Mononuclear cell (primary cell): ENCODE results near the gene C11orf54. TPM values are rescaled to one million over a fixed set of nuclear protein-coding genes. Genes with fewer than 3 reads are reported as not detected.
A peak's percentile ranks its signal among the peaks of the same experiment; 100 is the strongest.
"Not testable (repeated sequence)": the region's sequence is repeated elsewhere in the genome, so short reads cannot be mapped to it uniquely, and the experiment has no call there.

Experiments
- H3K27me3 ChIP-seq: 2 replicates; pipeline ENCODE4 v1.6.0; 2011; ENCODE audit warnings: low read length, control low read depth; ENCODE audit not compliant: insufficient read depth
- H3K4me1 ChIP-seq: 2 replicates; pipeline ENCODE4 v1.5.1; 2011; ENCODE audit warnings: mild to moderate bottlenecking, low read length, control low read depth; ENCODE audit not compliant: insufficient read depth
- H3K4me3 ChIP-seq: 2 replicates; pipeline ENCODE4 v1.5.1; 2011; ENCODE audit warnings: mild to moderate bottlenecking, low read length, moderate library complexity
- H3K9me3 ChIP-seq: 2 replicates; pipeline ENCODE4 v1.5.1; 2011; ENCODE audit warnings: low read depth, mild to moderate bottlenecking, control low read depth, low read length
- total RNA-seq: library from RNA; depleted of rRNA; stranded (reverse); fragments of >200 nt; gene quantifications from one replicate; pipeline ENCODE4 v1.2.3, GENCODE V29; 2012

Gene C11orf54
- total RNA-seq, 1 donor = 9.8 TPM

DNA sequence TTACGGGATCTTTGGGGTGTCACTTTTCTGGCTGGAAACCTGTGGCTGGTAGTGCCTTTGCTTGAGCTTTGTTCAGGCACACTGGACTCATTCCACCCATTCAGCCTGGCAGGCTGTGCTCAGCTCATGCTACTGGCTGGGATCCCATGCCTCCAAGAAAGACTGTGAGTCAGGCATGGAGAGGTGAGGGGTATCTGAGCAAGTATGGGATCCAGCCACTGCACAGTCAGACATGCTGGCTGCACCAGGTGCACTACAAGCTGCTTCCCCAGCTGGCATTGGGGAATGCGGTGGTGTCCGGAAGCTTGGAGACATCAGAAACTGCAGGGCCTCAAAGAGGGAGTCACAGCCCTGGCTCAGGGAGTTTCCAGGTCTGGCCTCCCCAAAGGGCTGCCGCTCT lies 30.7 kb downstream of the C11orf54 start:
- no peaks in the 10 kb centered on the region for H3K9me3 ChIP-seq
- peaks cover 3% of the 10 kb centered on the region for H3K4me1 ChIP-seq
- no peak overlapping the region for H3K4me3 ChIP-seq

DNA sequence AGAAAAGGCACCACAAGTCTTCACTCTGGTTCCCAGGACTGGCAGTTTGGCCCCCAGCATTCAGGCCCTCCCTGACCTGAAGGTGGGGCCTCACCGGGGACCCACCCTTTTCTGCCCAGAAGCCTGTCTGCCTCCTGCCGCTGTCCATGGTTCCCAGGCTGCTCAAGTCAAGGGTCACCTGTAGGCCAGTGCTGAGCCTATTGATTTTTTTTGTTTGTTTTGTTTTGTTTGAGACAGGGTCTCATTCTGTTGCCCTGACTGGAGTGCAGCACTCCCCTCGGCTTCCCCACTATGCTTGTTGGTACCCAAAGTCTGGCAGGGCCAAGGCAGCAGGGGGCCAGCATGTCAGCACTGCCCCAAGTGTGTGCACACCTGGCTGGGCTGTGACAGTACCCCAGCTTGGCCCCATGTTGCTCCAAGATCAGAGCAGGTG lies 31.6 kb downstream of the C11orf54 start:
- H3K4me3 ChIP-seq = no peak overlapping the region
- peaks cover 3% of the 10 kb centered on the region for H3K4me1 ChIP-seq
- H3K9me3 ChIP-seq = no peaks in the 10 kb centered on the region
- H3K27me3 ChIP-seq = no peaks in the 10 kb centered on the region

More for the DNA sequence above, 30.7 kb downstream of the C11orf54 start:
- no peaks in the 10 kb centered on the region for H3K27me3 ChIP-seq

DNA sequence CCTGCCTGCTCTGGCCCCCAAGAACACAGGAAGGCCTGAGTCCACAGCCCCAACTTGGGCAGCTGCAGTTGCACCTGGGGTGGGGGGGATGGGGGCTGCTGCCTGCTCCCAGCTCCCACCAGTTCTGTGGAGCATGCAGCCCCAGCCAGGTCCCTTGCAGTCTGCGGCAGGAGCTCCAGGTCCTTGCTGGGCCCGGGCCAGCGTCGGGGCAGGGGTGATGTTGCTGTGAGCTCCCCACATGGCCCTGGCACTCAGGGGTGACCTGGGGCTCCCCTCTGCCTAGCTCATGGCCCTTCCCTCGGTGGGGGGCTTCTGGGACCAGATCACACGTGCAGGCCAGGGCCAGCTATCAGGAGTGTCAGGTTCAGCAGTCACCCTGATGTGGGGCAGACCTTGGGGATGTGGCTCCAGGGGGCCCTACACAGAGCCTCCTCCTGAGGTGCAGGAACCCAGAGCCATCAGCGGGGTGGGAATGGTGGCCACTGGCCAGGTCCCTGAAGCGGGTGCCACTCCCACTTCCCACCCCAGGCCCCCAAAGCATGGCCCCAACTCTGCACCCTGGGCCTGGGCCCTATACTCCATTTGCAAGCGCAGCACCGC lies 32.2 kb downstream of the C11orf54 start:
- Histone ChIP-seq H3K9me3 (no peaks in the 10 kb centered on the region), H3K4me3 (no peak overlapping the region), H3K4me1 (peaks cover 3% of the 10 kb centered on the region), H3K27me3 (no peaks in the 10 kb centered on the region)

DNA sequence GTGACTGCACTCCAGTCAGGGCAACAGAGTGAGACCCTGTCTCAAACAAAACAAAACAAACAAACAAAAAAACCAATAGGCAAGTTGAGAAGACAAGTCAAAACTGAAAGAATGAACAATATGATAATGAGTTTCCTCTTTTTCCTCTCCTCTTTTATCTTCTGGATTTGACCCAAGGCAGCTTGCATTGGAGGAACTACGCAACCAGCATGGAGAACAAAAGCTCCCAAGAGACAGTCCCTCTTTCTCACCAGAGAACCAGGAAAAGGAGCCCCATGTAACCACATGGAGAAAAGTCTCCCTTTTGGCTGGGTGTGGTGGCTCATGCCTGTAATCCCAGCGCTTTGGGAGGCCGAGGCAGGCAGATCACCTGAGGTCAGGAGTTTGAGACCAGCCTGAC lies 33.1 kb downstream of the C11orf54 start:
- H3K9me3 ChIP-seq, H3K27me3 ChIP-seq, H3K4me1 ChIP-seq, H3K4me3 ChIP-seq: not testable (repeated sequence)

DNA sequence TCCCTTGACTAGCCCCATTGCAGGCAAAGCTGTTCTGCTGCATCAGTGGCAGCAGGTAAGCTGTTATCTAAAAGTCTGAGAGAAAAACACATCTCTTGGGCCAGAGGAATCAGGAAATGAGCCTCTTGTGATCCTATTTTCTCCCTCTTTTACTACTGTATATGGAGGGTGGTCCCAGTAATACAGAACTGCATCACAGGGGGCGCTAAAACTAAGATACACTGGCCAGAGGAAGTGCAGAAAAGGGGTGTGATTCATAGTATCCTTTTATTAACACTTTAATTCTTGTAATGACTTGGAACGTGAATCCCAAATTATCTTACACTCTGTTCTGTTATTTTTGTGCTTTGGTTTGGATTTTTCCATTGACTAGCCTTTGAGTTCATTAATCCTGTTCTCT lies 33.8 kb downstream of the C11orf54 start:
- no peaks in the 10 kb centered on the region for H3K27me3 ChIP-seq
- no peaks in the 10 kb centered on the region for H3K9me3 ChIP-seq
- H3K4me1 ChIP-seq = peaks cover 3% of the 10 kb centered on the region
- H3K4me3 ChIP-seq = no peak overlapping the region

DNA sequence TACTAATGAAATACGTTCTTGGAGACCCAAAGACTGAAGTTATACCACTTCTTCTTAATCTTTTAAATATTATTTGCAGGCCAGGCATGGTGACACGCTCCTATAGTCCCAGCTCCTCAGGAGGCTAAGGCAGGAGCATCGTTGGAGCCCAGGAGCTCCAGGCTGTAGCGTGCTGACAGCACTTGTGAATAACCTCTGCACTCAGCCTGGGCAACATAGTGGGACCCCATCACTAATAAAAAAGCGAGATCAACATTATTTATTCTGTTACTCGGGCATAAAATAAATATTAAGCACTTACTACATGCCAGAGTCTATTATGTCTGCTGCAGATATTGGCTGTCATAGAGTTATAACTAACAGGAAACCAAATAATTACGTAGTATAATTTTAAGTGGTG lies 41.9 kb downstream of the C11orf54 start:
- no peaks in the 10 kb centered on the region for H3K9me3 ChIP-seq
- no peaks in the 10 kb centered on the region for H3K27me3 ChIP-seq
- H3K4me1 ChIP-seq = peaks cover 24% of the 10 kb centered on the region
- H3K4me3 ChIP-seq = peak overlapping the region; percentile 87

DNA sequence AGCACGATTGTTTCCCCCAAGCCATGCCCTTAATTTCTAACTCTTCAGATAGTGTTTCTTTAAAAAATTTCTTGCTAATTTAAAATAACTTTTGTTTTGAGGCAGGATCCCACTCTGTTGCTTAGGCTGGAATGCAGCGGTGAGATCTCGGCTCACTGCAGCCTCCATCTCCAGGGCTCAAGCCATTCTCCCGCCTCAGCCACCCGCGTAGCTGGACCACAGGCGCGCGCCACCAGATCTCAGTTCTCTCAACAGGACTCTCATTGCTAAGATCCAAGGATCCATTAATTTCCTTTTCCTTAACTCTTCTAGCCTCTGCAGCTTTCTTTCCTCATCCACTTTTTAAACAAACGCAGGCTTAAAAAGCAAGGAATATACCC lies 42.3 kb downstream of the C11orf54 start:
- Histone ChIP-seq H3K9me3 (no peaks in the 10 kb centered on the region), H3K4me3 (peak overlapping the region; percentile 87)

DNA sequence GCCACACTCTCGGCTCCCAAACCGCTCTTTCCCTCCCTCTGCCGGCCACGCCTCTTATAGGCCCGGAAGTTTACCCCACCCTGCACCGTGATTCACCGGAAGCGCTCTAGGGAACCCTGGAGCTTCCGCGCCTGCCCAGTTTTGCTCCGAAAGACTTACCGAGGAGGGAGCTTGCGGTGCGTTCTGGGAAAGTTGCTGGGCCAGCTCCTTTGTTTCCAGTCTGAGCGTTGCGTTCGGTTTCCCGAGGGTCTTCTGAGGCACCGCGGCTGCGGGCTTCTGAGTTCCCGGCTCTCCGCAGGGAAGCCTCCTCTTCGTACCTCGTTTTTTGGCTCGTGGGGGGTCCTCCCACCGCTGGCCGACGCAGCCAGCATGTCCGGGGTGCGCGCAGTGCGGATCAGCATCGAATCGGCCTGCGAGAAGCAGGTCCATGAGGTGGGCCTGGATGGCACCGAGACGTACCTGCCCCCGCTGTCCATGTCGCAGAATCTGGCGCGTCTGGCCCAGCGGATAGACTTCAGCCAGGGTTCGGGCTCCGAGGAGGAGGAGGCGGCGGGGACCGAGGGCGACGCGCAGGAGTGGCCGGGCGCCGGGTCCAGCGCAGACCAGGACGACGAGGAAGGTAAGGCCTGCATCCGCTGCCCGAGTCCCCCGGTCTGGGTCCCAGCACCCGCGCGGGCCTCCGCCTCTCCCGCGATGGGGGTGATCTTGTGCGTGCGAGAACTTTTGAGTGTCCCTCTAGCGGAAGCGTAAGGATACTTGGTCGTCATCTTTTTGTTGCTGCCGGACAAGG lies 42.9 kb downstream of the C11orf54 start, which contains the start of gene MED17:
MED17 (plus strand) TSS at position 138 of the 790 bp plus-strand sequence; CDS start at position 370, 232 bp downstream.
- no peaks in the 10 kb centered on the region for H3K27me3 ChIP-seq
- no peaks in the 10 kb centered on the region for H3K9me3 ChIP-seq
- peaks cover 24% of the 10 kb centered on the region for H3K4me1 ChIP-seq
- H3K4me3 ChIP-seq = peak within 1 kb of the TSS; percentile 87

More for the DNA sequence above, 42.3 kb downstream of the C11orf54 start:
- peaks cover 24% of the 10 kb centered on the region for H3K4me1 ChIP-seq
- no peaks in the 10 kb centered on the region for H3K27me3 ChIP-seq

DNA sequence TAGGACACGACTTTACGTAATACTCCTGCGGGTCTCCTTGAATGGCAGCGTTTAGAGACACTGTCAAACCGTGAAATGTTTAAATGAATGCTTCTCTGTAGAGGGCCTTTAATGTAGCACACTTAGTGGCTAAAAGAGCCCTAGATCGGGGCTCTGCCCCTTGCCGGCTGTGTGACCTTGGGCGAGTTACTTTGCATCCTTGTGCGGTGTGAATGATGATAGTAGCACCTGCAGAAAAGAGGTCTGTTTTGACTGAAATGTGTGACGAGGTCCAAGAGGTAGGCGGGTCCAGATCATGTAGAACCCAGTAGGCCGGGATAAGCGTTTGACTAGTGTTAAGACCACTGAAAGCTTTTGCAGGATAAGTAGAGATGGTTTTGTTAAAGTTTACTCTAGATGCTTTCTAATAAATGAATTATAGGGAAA lies 43.5 kb downstream of the C11orf54 start:
- peak overlapping the region; percentile 87 for H3K4me3 ChIP-seq
- H3K4me1 ChIP-seq = peaks cover 24% of the 10 kb centered on the region
- H3K9me3 ChIP-seq = no peaks in the 10 kb centered on the region
- H3K27me3 ChIP-seq = no peaks in the 10 kb centered on the region

DNA sequence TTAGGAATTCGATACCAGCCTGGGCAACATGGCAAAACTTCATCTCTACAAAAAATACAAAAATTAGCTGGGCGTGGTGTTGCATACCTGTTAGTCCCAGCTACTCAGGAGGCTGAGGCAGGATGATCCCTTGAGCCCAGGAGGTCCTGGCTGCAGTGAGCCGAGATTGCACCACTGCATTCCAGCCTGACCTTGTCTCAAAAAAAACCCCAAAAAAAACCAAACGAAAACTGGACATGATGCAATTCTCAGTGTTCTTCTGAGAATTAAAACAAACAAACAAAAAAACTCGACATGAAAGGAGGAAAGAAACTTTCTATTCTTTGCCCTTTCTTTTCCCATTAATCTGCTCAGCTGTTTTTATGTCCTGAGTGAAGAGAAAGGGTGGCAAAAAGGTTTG lies 50.0 kb downstream of the C11orf54 start:
- no peaks in the 10 kb centered on the region for H3K9me3 ChIP-seq

DNA sequence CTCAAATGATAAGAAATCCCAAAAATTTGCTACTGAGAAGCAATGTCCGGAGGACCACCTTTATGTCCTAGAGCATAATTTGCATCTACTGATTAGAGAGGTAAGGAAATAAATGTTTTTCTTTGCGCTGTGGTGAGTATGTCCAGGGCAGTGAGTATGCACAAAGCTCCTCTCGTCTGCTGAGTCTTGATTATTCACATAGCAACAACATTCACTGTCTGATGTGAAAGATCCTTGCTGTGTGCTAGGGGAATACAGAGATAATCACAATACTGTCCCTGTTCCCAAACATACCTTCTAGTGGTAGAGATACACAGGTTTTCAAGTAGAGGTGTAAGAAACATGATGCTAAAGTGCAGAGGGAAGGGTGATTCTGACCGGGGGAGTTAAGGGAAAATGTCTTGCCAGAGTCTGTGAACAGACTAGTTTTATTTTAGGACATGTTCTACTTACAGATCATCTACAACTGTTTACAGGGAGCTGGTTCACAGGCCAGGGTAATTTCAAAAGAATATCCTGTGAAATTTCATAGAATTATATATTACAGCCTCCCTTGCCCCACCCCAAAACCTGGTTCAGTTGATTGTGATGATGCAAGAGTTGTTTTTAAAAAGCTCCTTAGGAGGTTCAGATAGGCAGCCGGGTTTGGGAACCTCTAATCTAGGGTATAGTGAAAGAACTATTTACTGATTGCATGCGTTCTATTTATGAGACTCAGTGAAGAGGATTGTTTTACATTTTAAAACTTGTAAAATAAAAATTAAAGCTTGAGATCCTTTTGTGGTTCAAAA lies 55.2 kb downstream of the C11orf54 start:
- Histone ChIP-seq H3K9me3 (no peaks in the 10 kb centered on the region), H3K27me3 (no peaks in the 10 kb centered on the region), H3K4me3 (no peak overlapping the region), H3K4me1 (no peaks in the 10 kb centered on the region)

More for the DNA sequence above, 50.0 kb downstream of the C11orf54 start:
- Histone ChIP-seq H3K27me3 (no peaks in the 10 kb centered on the region), H3K4me3 (no peak overlapping the region), H3K4me1 (peaks cover 3% of the 10 kb centered on the region)

DNA sequence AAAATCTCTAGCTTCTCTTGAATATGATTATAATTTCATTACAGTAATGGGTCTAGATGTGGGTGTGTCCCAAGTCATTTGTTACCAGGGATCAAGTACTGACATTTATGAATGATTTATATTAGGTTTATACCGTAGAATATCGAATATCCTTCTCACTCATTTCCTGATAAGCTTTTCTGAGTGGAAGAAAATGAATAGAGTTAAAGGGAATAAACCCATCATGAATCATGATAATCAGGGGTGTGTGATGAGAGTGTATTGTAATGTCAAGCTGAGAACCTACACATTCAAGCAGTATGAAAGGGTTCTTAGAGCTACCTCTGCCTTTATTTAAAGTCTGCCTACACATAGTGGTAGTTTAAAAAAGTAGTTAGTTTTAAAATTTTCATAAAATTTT lies 59.9 kb downstream of the C11orf54 start:
- Histone ChIP-seq H3K4me1 (no peaks in the 10 kb centered on the region), H3K27me3 (no peaks in the 10 kb centered on the region), H3K4me3 (no peak overlapping the region), H3K9me3 (no peaks in the 10 kb centered on the region)

DNA sequence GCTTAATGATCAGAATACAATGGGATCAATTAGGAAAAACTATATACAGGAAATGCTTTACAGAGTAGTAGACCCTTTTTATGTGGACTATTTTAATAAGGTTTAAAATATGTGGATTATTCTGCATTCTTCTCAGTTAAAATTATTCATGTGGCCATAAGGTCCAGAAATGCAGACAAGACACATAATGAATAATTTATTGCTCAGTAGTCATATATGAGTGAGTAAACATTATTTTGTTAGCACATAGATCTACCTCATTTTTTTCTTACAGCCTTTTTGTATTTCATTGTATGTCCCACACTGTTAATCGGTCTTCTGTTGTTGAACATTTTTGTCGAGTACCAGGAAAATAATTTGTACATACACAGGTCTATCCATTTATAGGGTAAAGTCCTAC lies 63.4 kb downstream of the C11orf54 start:
- Histone ChIP-seq H3K27me3 (no peaks in the 10 kb centered on the region), H3K9me3 (no peaks in the 10 kb centered on the region), H3K4me3 (no peak overlapping the region), H3K4me1 (no peaks in the 10 kb centered on the region)

DNA sequence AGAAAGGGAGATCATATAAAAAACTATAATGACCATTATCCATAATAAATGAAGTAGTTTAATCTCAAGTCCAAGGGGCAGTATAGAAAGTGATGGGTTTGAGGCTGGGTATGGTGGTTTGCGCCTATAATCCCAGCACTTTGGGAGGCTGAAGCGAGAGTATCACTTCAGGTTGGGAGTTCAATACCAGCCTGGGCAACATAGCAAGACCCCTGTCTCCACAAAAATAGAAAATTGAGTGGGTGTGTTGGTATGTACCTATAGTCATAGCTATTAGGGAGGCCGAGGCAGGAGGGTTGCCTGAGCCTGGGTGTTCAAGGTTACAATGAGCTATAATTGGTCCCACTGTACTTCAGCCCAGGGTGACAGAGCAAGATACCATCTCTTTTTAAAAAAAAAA lies 66.5 kb downstream of the C11orf54 start:
- no peaks in the 10 kb centered on the region for H3K27me3 ChIP-seq
- H3K9me3 ChIP-seq = no peaks in the 10 kb centered on the region
- H3K4me3 ChIP-seq = no peak overlapping the region
- no peaks in the 10 kb centered on the region for H3K4me1 ChIP-seq

DNA sequence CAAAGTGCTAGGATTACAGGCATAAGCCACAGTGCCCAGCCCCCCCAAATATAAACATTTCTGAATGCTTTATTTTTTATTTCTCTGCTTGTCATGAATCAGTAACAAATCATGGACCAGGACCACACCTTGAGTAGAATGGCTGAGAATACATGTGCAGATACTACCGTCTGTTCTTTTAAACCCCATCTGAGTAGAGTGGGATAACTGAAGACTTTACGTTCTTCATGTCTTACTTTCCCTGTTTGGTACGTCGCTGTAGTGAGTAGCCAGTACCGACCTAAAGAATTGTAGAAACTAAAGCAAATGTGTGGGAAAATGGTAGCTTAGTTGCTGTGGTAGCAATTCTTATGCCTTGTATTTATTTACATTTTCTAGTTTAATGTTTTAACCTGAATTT lies 72.5 kb downstream of the C11orf54 start:
- H3K4me1 ChIP-seq = no peaks in the 10 kb centered on the region
- H3K9me3 ChIP-seq = no peaks in the 10 kb centered on the region

More for the DNA sequence above, 72.5 kb downstream of the C11orf54 start:
- Histone ChIP-seq H3K4me3 (no peak overlapping the region), H3K27me3 (no peaks in the 10 kb centered on the region)
